ENCODE results near the gene EMP1. TPM values are rescaled to one million over a fixed set of nuclear protein-coding genes. Genes with fewer than 3 reads are reported as not detected.

EMP1 gene
- total RNA-seq, 1 experiment from 2014 or later = 193 TPM

DNA sequence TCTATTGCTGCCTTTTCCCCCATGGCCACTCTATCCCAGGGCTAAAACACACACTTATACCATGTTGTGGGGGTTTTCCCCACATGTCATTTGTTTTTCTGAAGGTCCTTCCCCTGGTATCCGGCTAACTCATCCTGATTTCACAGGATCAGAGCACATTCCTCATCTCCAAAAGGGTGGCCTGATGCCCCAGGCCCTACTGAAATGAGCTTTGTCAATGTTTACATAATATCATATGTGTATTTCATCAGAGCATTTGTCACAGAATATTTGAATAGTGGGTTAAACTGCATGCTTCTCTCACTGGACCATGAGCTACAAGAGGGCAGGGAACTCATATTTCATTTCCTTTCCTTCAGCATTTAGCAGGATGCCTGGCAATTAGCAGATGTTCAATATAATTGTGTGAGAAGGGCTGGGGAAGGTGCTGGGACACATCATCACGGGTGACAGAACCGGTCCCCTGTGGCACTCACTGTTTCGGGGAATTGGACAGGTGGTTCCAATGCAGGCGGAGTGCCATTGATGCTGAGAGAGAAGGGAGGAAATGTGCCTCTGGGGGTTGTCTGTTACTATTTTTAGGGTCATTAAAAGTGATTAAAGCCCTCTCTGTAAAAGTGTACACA, 26.8 kb downstream of the EMP1 start:
- intact Hi-C loops (cut with micrococcal nuclease) = loop anchor here (5.0 kb wide), 1 partner anchor 436 kb away; the partner anchor contains the start of gene APOLD1
- Mint-ChIP-seq H3K4me3 (ENCODE audit: unreplicated experiment) (peak overlapping the region; percentile 15), H3K9me3 (ENCODE audit: unreplicated experiment) (peaks cover 3% of the 10 kb centered on the region), H3K27me3 (ENCODE audit: insufficient read depth, unreplicated experiment) (no peaks in the 10 kb centered on the region), H3K36me3 (ENCODE audit: insufficient read depth, unreplicated experiment) (peaks cover 16% of the 10 kb centered on the region), H3K4me1 (ENCODE audit: insufficient read depth, unreplicated experiment) (peaks cover 43% of the 10 kb centered on the region), H3K27ac (ENCODE audit: low read depth, unreplicated experiment) (peak overlapping the region; percentile 80)
- POLR2A ChIA-PET = interaction anchor here (0.7 to 20.9 kb wide), 18 partner anchors 9 to 436 kb away, joined by 3 to 243 read pairs (median 5); partner anchors contain the start of genes EMP1, GPRC5A and GSG1
- BruUV-seq (replicated peaks) = no TSS peak
- TF ChIP-seq, protein P1, sequence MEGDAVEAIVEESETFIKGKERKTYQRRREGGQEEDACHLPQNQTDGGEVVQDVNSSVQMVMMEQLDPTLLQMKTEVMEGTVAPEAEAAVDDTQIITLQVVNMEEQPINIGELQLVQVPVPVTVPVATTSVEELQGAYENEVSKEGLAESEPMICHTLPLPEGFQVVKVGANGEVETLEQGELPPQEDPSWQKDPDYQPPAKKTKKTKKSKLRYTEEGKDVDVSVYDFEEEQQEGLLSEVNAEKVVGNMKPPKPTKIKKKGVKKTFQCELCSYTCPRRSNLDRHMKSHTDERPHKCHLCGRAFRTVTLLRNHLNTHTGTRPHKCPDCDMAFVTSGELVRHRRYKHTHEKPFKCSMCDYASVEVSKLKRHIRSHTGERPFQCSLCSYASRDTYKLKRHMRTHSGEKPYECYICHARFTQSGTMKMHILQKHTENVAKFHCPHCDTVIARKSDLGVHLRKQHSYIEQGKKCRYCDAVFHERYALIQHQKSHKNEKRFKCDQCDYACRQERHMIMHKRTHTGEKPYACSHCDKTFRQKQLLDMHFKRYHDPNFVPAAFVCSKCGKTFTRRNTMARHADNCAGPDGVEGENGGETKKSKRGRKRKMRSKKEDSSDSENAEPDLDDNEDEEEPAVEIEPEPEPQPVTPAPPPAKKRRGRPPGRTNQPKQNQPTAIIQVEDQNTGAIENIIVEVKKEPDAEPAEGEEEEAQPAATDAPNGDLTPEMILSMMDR (IDR thresholded peaks at IDR 0.05; ENCODE audit: unreplicated experiment) = no peak
- CTCF ChIA-PET = interaction anchor here (0.6 to 6.8 kb wide), 9 partner anchors 13 to 747 kb away, joined by 3 to 86 read pairs (median 3); no protein-coding TSS in a partner anchor
- peak; percentile 92 for DNase-seq (ENCODE audit: unreplicated experiment)

- no peaks in the 10 kb centered on the region for H3K9me3 Mint-ChIP-seq (ENCODE audit: unreplicated experiment)
- BruUV-seq (replicated peaks) = no TSS peak
- intact Hi-C loops (cut with micrococcal nuclease) = loop anchor here (5.0 kb wide), 1 partner anchor 437 kb away; the partner anchor contains the start of gene APOLD1
- H3K4me3 Mint-ChIP-seq (ENCODE audit: unreplicated experiment) = no peak overlapping the region
- CTCF ChIA-PET = interaction anchor here (0.5 to 6.8 kb wide), 15 partner anchors 11 to 746 kb away, joined by 3 to 86 read pairs (median 3); no protein-coding TSS in a partner anchor
- TF ChIP-seq, protein P1 (IDR thresholded peaks at IDR 0.05; ENCODE audit: unreplicated experiment) = no peak
- no peaks in the 10 kb centered on the region for H3K27me3 Mint-ChIP-seq (ENCODE audit: insufficient read depth, unreplicated experiment)
- DNase-seq (ENCODE audit: unreplicated experiment) = no peak
- POLR2A ChIA-PET = interaction anchor here (0.7 to 20.9 kb wide), 13 partner anchors 8 to 498 kb away, joined by 3 to 243 read pairs (median 4); partner anchors contain the start of gene GSG1
- peaks cover 10% of the 10 kb centered on the region for H3K36me3 Mint-ChIP-seq (ENCODE audit: insufficient read depth, unreplicated experiment)
- no peak overlapping the region for H3K27ac Mint-ChIP-seq (ENCODE audit: low read depth, unreplicated experiment)
- peaks cover 43% of the 10 kb centered on the region for H3K4me1 Mint-ChIP-seq (ENCODE audit: insufficient read depth, unreplicated experiment)
Measured at GRCh38 chr12:13223941-13224340, 27.4 kb downstream of the EMP1 start.

DNA sequence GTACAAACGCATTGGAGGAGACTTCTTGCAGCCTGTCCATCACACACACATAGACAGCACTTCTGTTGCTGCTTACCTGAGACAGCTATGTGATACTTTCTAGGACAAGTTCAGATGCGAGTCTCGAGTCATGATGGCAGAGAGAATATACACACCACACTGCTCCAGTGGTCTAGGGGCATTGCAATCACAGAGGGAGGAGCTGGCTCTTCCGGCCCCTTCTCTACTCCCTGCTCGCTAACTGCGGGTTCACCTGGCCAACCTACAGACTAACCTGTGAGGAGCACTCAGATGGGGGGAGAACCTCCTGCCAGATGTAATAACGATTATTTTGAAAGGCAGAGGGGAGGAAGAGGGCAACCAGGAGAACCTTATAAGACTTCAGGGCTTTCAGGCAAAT, 30.7 kb downstream of the EMP1 start:
- H3K27ac Mint-ChIP-seq (ENCODE audit: low read depth, unreplicated experiment) = no peak overlapping the region
- intact Hi-C loops (cut with micrococcal nuclease) = no loop called here
- H3K36me3 Mint-ChIP-seq (ENCODE audit: insufficient read depth, unreplicated experiment) = no peaks in the 10 kb centered on the region
- H3K9me3 Mint-ChIP-seq (ENCODE audit: unreplicated experiment) = no peaks in the 10 kb centered on the region
- BruUV-seq (replicated peaks) = no TSS peak
- ChIA-PET CTCF (interaction anchor here (3.6 to 6.8 kb wide), 2 partner anchors 8 to 17 kb away, joined by 19 to 86 read pairs; no protein-coding TSS in a partner anchor), POLR2A (interaction anchor here (1.2 kb wide), 1 partner anchor 183 kb away, joined by 3 read pairs; the partner anchor contains the start of gene FAM234B)
- no peak overlapping the region for H3K4me3 Mint-ChIP-seq (ENCODE audit: unreplicated experiment)
- peaks cover 23% of the 10 kb centered on the region for H3K4me1 Mint-ChIP-seq (ENCODE audit: insufficient read depth, unreplicated experiment)
- DNase-seq (ENCODE audit: unreplicated experiment) = no peak
- H3K27me3 Mint-ChIP-seq (ENCODE audit: insufficient read depth, unreplicated experiment) = no peaks in the 10 kb centered on the region
- TF ChIP-seq, protein P1 (IDR thresholded peaks at IDR 0.05; ENCODE audit: unreplicated experiment) = no peak

- Mint-ChIP-seq H3K27ac (ENCODE audit: low read depth, unreplicated experiment) (no peak overlapping the region), H3K27me3 (ENCODE audit: insufficient read depth, unreplicated experiment) (no peaks in the 10 kb centered on the region), H3K4me1 (ENCODE audit: insufficient read depth, unreplicated experiment) (peaks cover 9% of the 10 kb centered on the region), H3K4me3 (ENCODE audit: unreplicated experiment) (no peak overlapping the region), H3K9me3 (ENCODE audit: unreplicated experiment) (no peaks in the 10 kb centered on the region), H3K36me3 (ENCODE audit: insufficient read depth, unreplicated experiment) (no peaks in the 10 kb centered on the region)
- BruUV-seq (replicated peaks) = no TSS peak
- TF ChIP-seq, protein P1 (IDR thresholded peaks at IDR 0.05; ENCODE audit: unreplicated experiment) = no peak
- intact Hi-C loops (cut with micrococcal nuclease) = no loop called here
- no peak for DNase-seq (ENCODE audit: unreplicated experiment)
- ChIA-PET CTCF (interaction anchor here (0.6 to 0.9 kb wide), 3 partner anchors 16 to 312 kb away, joined by 3 to 7 read pairs (median 3); no protein-coding TSS in a partner anchor), POLR2A (interaction anchor here (0.6 kb wide), 1 partner anchor 440 kb away, joined by 3 read pairs; no protein-coding TSS in a partner anchor)
Measured at GRCh38 chr12:13228579-13228978, 32.1 kb downstream of the EMP1 start.
